SU-DHL-6 (cell line): ENCODE measurements around the gene C3orf18.

ENCODE experiments used
- H2AFZ ChIP-seq: fragments of 200-600 bp; sonication (generic); 2 replicates; pipeline ENCODE4 v1.6.1; 2014; ENCODE audit warnings: low read depth, mild to moderate bottlenecking, moderate library complexity, mixed read lengths, antibody characterized with exemption, low read length; ENCODE audit not compliant: severe bottlenecking
- H3F3A ChIP-seq: fragments of 200-600 bp; shearing (Covaris generic); 2 replicates; pipeline ENCODE4 v1.6.0; 2016; ENCODE audit warnings: antibody characterized with exemption, mild to moderate bottlenecking; ENCODE audit not compliant: insufficient read depth
- H3K27ac ChIP-seq: fragments of 200-600 bp; sonication (generic); 2 replicates; pipeline ENCODE4 v1.5.1; 2016; ENCODE audit warnings: low read depth, mild to moderate bottlenecking, low read length, moderate library complexity, mixed read lengths
- H3K27me3 ChIP-seq: fragments of 200-600 bp; sonication (generic), shearing (Covaris generic); 2 replicates; pipeline ENCODE4 v1.6.0; 2014; ENCODE audit warnings: mild to moderate bottlenecking, low read length
- H3K36me3 ChIP-seq: fragments of 200-600 bp; sonication (generic); 2 replicates; pipeline ENCODE4 v1.6.1; 2014; ENCODE audit warnings: mild to moderate bottlenecking, low read length, mixed read lengths
- H3K4me2 ChIP-seq: fragments of 300-600, 200-600 bp; shearing (Covaris generic), sonication (generic); 2 replicates; pipeline ENCODE4 v1.6.0; 2014; ENCODE audit warnings: low read length, low read depth, mild to moderate bottlenecking; ENCODE audit not compliant: poor library complexity, severe bottlenecking
- H3K4me3 ChIP-seq: fragments of 200-600 bp; sonication (generic); 2 replicates; pipeline ENCODE4 v1.5.1; 2014; ENCODE audit warnings: antibody characterized with exemption, low read length, mild to moderate bottlenecking, mixed read lengths; ENCODE audit not compliant: insufficient read depth, poor library complexity, severe bottlenecking
- H3K79me2 ChIP-seq: fragments of 200-600 bp; sonication (generic); 2 replicates; pipeline ENCODE4 v1.6.1; 2014; ENCODE audit warnings: mild to moderate bottlenecking, low read length, moderate library complexity; ENCODE audit not compliant: insufficient read depth
- H3K9ac ChIP-seq: fragments of 200-600 bp; sonication (generic); 2 replicates; pipeline ENCODE4 v1.7.0; 2014; ENCODE audit warnings: mild to moderate bottlenecking, low read length
- H3K9me2 ChIP-seq: fragments of 200-600 bp; sonication (generic); replicated peaks from 2 replicates; pipeline ENCODE4 v1.6.1; 2014; ENCODE audit warnings: low read length; ENCODE audit not compliant: insufficient read depth
- H3K9me3 ChIP-seq: fragments of 200-600 bp; sonication (generic); 2 replicates; pipeline ENCODE4 v1.6.1; 2014; ENCODE audit warnings: low read length, mixed read lengths; ENCODE audit not compliant: insufficient read depth
- H4K20me1 ChIP-seq: fragments of 200-600 bp; sonication (generic); 2 replicates; pipeline ENCODE4 v1.6.1; 2014; ENCODE audit warnings: low read depth, mild to moderate bottlenecking, antibody characterized with exemption, low read length, moderate library complexity, mixed read lengths
- CTCF ChIP-seq: fragments of 200-600 bp; sonication (generic); IDR thresholded peaks from one replicate; pipeline ENCODE4 v1.5.1; 2017; ENCODE audit warnings: antibody characterized with exemption, mild to moderate bottlenecking, low read length, moderate library complexity; ENCODE audit not compliant: insufficient read depth, poor library complexity, severe bottlenecking
- EZH2phosphoT487 ChIP-seq: fragments of 200-600 bp; sonication (generic), shearing (Covaris generic); conservative IDR thresholded peaks from 2 replicates; pipeline ENCODE4 v1.6.1; 2018; ENCODE audit warnings: mild to moderate bottlenecking, antibody characterized with exemption, low read length, moderate library complexity, mixed read lengths

The C3orf18 gene

GRCh38 chr3:50525987-50526386 lies 41.6 kb downstream of the C3orf18 start:
- Histone ChIP-seq H3K9ac (no peak overlapping the region), H3K4me2 (no peak overlapping the region), H3K27me3 (no peaks in the 10 kb centered on the region), H3K36me3 (no peaks in the 10 kb centered on the region), H3K9me2 (no peaks in the 10 kb centered on the region), H2AFZ (no peak overlapping the region), H4K20me1 (no peaks in the 10 kb centered on the region), H3F3A (no peaks in the 10 kb centered on the region), H3K9me3 (no peaks in the 10 kb centered on the region), H3K27ac (no peak overlapping the region), H3K4me3 (no peak overlapping the region), H3K79me2 (no peaks in the 10 kb centered on the region)
- TF ChIP-seq EZH2phosphoT487 (no peak), CTCF (no peak)

- no peak for TF ChIP-seq CTCF
- TF ChIP-seq EZH2phosphoT487: no peak
- no peaks in the 10 kb centered on the region for H3K9me3 ChIP-seq
- H3K27ac ChIP-seq: no peak overlapping the region
- H3K9ac ChIP-seq: no peak overlapping the region
- no peaks in the 10 kb centered on the region for H3K27me3 ChIP-seq
- H3K79me2 ChIP-seq: no peaks in the 10 kb centered on the region
- H3K9me2 ChIP-seq: no peaks in the 10 kb centered on the region
- no peaks in the 10 kb centered on the region for H3K36me3 ChIP-seq
- no peaks in the 10 kb centered on the region for H4K20me1 ChIP-seq
- H3K4me2 ChIP-seq: no peak overlapping the region
- no peak overlapping the region for H3K4me3 ChIP-seq
- H3F3A ChIP-seq: no peaks in the 10 kb centered on the region
- no peak overlapping the region for H2AFZ ChIP-seq
Observed at GRCh38 chr3:50525191-50525910, 42.2 kb downstream of the C3orf18 start.

GRCh38 chr3:50524746-50525145 lies 42.8 kb downstream of the C3orf18 start:
- Histone ChIP-seq H3K36me3 (no peaks in the 10 kb centered on the region), H3K27ac (no peak overlapping the region), H3K4me3 (no peak overlapping the region), H3K9me3 (no peaks in the 10 kb centered on the region), H2AFZ (no peak overlapping the region), H3K79me2 (no peaks in the 10 kb centered on the region), H3K9me2 (no peaks in the 10 kb centered on the region), H3K4me2 (no peak overlapping the region), H3K27me3 (no peaks in the 10 kb centered on the region), H3K9ac (no peak overlapping the region), H4K20me1 (no peaks in the 10 kb centered on the region), H3F3A (no peaks in the 10 kb centered on the region)
- TF ChIP-seq CTCF (no peak), EZH2phosphoT487 (no peak)
